Lung (tissue), 12 donors: Measurements from ENCODE around the gene KRT3. TPM values are rescaled to one million over a fixed set of nuclear protein-coding genes. Genes with fewer than 3 reads are reported as not detected.

Experiments used
- ATAC-seq: fragments of 200-7000 bp; cut with Tn5 transposase; one replicate; pipeline ENCODE4 v1.9.1; 2020; ENCODE audit warnings: moderate number of reproducible peaks; ENCODE audit not compliant: insufficient read depth, low FRiP score
- DNase-seq, 3 donors: peaks; one replicate each; pipeline ENCODE4 v3.0.0-alpha.2; 2013 to 2017
- H3K27ac ChIP-seq, 2 donors: one replicate each; pipeline ENCODE4 v1.5.1; 2013; ENCODE audit warnings: mild to moderate bottlenecking in 2 of 2, moderate library complexity in 2 of 2, control low read depth in 1 of 2, inconsistent platforms in 1 of 2, low read depth in 1 of 2, low read length in 1 of 2
- H3K27me3 ChIP-seq, 3 donors: one replicate each; pipeline ENCODE4 v1.5.1; 2013; ENCODE audit warnings: low read length in 2 of 3; ENCODE audit not compliant: control insufficient read depth in 3 of 3, insufficient read depth in 3 of 3
- H3K36me3 ChIP-seq, 4 donors: one replicate each; pipeline ENCODE4 v1.5.1; 2013; ENCODE audit warnings: low read length in 4 of 4, mild to moderate bottlenecking in 1 of 4, moderate library complexity in 1 of 4; ENCODE audit not compliant: control insufficient read depth in 4 of 4, insufficient read depth in 4 of 4
- H3K4me1 ChIP-seq, 5 donors: one replicate each; pipeline ENCODE4 v1.5.1; 2013; ENCODE audit warnings: low read length in 5 of 5, mild to moderate bottlenecking in 2 of 5, moderate library complexity in 1 of 5; ENCODE audit not compliant: control insufficient read depth in 5 of 5, insufficient read depth in 5 of 5
- H3K4me3 ChIP-seq: one replicate; pipeline ENCODE4 v1.5.1; 2013; ENCODE audit warnings: mild to moderate bottlenecking, control low read depth, moderate library complexity
- H3K9ac ChIP-seq, 2 donors: one replicate each; pipeline ENCODE4 v1.5.1; 2013; ENCODE audit warnings: low read length in 2 of 2, control low read depth in 1 of 2; ENCODE audit not compliant: insufficient read depth in 1 of 2
- H3K9me3 ChIP-seq, 4 donors: one replicate each; pipeline ENCODE4 v1.5.1; 2013; ENCODE audit warnings: low read length in 3 of 4, mild to moderate bottlenecking in 1 of 4, moderate library complexity in 1 of 4; ENCODE audit not compliant: control insufficient read depth in 4 of 4, insufficient read depth in 3 of 4
- CTCF ChIP-seq: IDR thresholded peaks from 2 replicates; pipeline ENCODE4 v1.5.1; 2012; ENCODE audit warnings: mild to moderate bottlenecking; ENCODE audit errors: control extremely low read depth, extremely low read depth
- WGBS, 2 donors: extraction: QIAGEN DNeasy Blood & Tissue Kit; methylation state at CpG; one replicate each; pipeline ENCODE4 v1.1.7; 2013; 5-methylcytosine and 5-hydroxymethylcytosine counted together
- polyA plus RNA-seq, 2 donors: library from polyadenylated mRNA; stranded (reverse); fragments of 200-250 nt; gene quantifications; one replicate each; pipeline ENCODE4 v1.2.1, GENCODE V29; 2013
- total RNA-seq, 2 donors: library from RNA; depleted of rRNA in 1 of 2; stranded (reverse); fragments of >200 nt in 1 of 2; gene quantifications; one replicate each; pipeline ENCODE4 v1.2.1, GENCODE V29; 2014 to 2021
- donor health status: control.
- donor health status: control.
- donor health status: Bipolar disorder and iron deficiency.
- donor health status: healthy.
- donor health status: DM: yes; HTN: yes; CAD: no.

The KRT3 gene
- total and polyA plus RNA-seq, 4 donors: not detected

GRCh38 chr12:52838609-52839435 is 42.9 kb upstream of the KRT3 start:
- Histone ChIP-seq H3K27me3 (peaks cover 0 to 23% (median 0%) of the 10 kb centered on the region in 3 donors), H3K4me1 (no peaks in the 10 kb centered on the region), H3K27ac (no peak overlapping the region), H3K9me3 (no peaks in the 10 kb centered on the region), H3K9ac (no peak overlapping the region), H3K36me3 (no peaks in the 10 kb centered on the region), H3K4me3 (no peak overlapping the region)
- DNase-seq (no peak), ATAC-seq (no peak)
- 56 to 62% methylated on average over 14 of the region's 14 CpGs for WGBS, 2 donors
- TF ChIP-seq CTCF: no peak

GRCh38 chr12:52837781-52838608 is 42.1 kb upstream of the KRT3 start:
- no peak overlapping the region for H3K9ac ChIP-seq
- DNase-seq: no peak
- WGBS, 2 donors: 86 to 90% methylated on average over 6 of the region's 6 CpGs
- no peak for ATAC-seq
- peaks cover 0 to 23% (median 0%) of the 10 kb centered on the region in 3 donors for H3K27me3 ChIP-seq
- no peaks in the 10 kb centered on the region for H3K4me1 ChIP-seq
- no peaks in the 10 kb centered on the region for H3K36me3 ChIP-seq
- H3K27ac ChIP-seq: no peak overlapping the region
- no peak overlapping the region for H3K4me3 ChIP-seq
- no peaks in the 10 kb centered on the region for H3K9me3 ChIP-seq
- no peak for TF ChIP-seq CTCF

GRCh38 chr12:52837413-52837741 is 41.5 kb upstream of the KRT3 start:
- H3K27me3 ChIP-seq: peaks cover 0 to 23% (median 0%) of the 10 kb centered on the region in 3 donors
- ATAC-seq (no peak), DNase-seq (no peak)
- no peak for TF ChIP-seq CTCF
- H3K27ac ChIP-seq: no peak overlapping the region
- H3K9ac ChIP-seq: no peak overlapping the region
- H3K4me3 ChIP-seq: no peak overlapping the region
- no peaks in the 10 kb centered on the region for H3K9me3 ChIP-seq
- no peaks in the 10 kb centered on the region for H3K4me1 ChIP-seq
- no peaks in the 10 kb centered on the region for H3K36me3 ChIP-seq
- WGBS, 2 donors: 77 to 89% methylated on average over 9 of the region's 9 CpGs
